CD4-positive, CD25-positive, alpha-beta regulatory T cell (primary cell): Measurements from ENCODE around the gene ZYG11A. TPM values are rescaled to one million over a fixed set of nuclear protein-coding genes. Genes with fewer than 3 reads are reported as not detected.
A peak's percentile ranks its signal among the peaks of the same experiment; 100 is the strongest.

ENCODE experiments used
- ATAC-seq, 2 donors: fragments of 150-1000 bp; cut with Tn5 transposase; one replicate each; pipeline ENCODE4 v1.10.0; 2021; ENCODE audit warnings: low read depth in 2 of 2, moderate number of reproducible peaks in 2 of 2, moderate library complexity in 1 of 2
- DNase-seq, 3 donors: peaks; one replicate each; pipeline versions ENCODE4 v3.0.0 to v3.0.0-alpha.2; 2012 to 2022; ENCODE audit warnings: mixed read lengths in 1 of 3
- H3K27ac ChIP-seq: one replicate; pipeline ENCODE4 v1.7.0; 2013; ENCODE audit warnings: mild to moderate bottlenecking, low read length; ENCODE audit not compliant: insufficient read depth, poor library complexity, severe bottlenecking
- H3K27me3 ChIP-seq: one replicate; pipeline ENCODE4 v1.7.0; 2013; ENCODE audit warnings: low read length; ENCODE audit not compliant: control insufficient read depth, insufficient read depth
- H3K36me3 ChIP-seq: one replicate; pipeline ENCODE4 v1.7.0; 2013; ENCODE audit warnings: mild to moderate bottlenecking, low read length, moderate library complexity; ENCODE audit not compliant: control insufficient read depth, insufficient read depth
- H3K4me1 ChIP-seq: 2 replicates; pipeline ENCODE4 v1.7.0; 2013; ENCODE audit warnings: mild to moderate bottlenecking, low read length; ENCODE audit not compliant: insufficient read depth, control insufficient read depth, poor library complexity, severe bottlenecking
- H3K4me3 ChIP-seq: one replicate; pipeline ENCODE4 v1.7.0; 2013; ENCODE audit warnings: low read depth, mild to moderate bottlenecking, low read length, moderate library complexity
- H3K9me3 ChIP-seq, 2 experiments: 1 replicate in 1 of 2; 2 replicates in 1 of 2; pipeline ENCODE4 v1.7.0; 2013; ENCODE audit warnings: low read length in 2 of 2, mild to moderate bottlenecking in 1 of 2, moderate library complexity in 1 of 2; ENCODE audit not compliant: control insufficient read depth in 2 of 2
- H3K27ac Mint-ChIP-seq, 3 donors: one replicate each; pipeline ENCODE4 v1.8.0; 2020 to 2022; ENCODE audit warnings: mild to moderate bottlenecking in 3 of 3, mixed read lengths in 3 of 3, moderate library complexity in 2 of 3
- H3K27me3 Mint-ChIP-seq: one replicate; pipeline ENCODE4 v1.8.0; 2022; ENCODE audit warnings: mild to moderate bottlenecking, mixed read lengths
- H3K36me3 Mint-ChIP-seq: one replicate; pipeline ENCODE4 v1.8.0; 2020; ENCODE audit warnings: mixed read lengths
- H3K4me1 Mint-ChIP-seq, 4 donors: one replicate each; pipeline ENCODE4 v1.8.0; 2020 to 2022; ENCODE audit warnings: mixed read lengths in 4 of 4, mild to moderate bottlenecking in 1 of 4
- H3K4me3 Mint-ChIP-seq, 4 donors: one replicate each; pipeline ENCODE4 v1.8.0; 2020 to 2022; ENCODE audit warnings: mild to moderate bottlenecking in 4 of 4, mixed read lengths in 4 of 4, moderate library complexity in 3 of 4
- H3K9me3 Mint-ChIP-seq, 7 donors: one replicate each; pipeline ENCODE4 v1.8.0; 2020 to 2022; ENCODE audit warnings: mixed read lengths in 7 of 7, mild to moderate bottlenecking in 3 of 7, moderate library complexity in 2 of 7
- polyA plus RNA-seq, 4 donors: library from polyadenylated mRNA; unstranded; fragments of 300-500 nt; fragmentation: Illumina TruSeq; gene quantifications; one replicate each; pipeline ENCODE4 v1.2.3, GENCODE V29; 2021
- total RNA-seq: library from RNA; stranded (reverse); gene quantifications from one replicate; pipeline ENCODE4 v1.2.3, GENCODE V29; 2022

The ZYG11A gene
- total and polyA plus RNA-seq, 5 donors from 2014 or later: 0.20 TPM; not detected in 4

DNA sequence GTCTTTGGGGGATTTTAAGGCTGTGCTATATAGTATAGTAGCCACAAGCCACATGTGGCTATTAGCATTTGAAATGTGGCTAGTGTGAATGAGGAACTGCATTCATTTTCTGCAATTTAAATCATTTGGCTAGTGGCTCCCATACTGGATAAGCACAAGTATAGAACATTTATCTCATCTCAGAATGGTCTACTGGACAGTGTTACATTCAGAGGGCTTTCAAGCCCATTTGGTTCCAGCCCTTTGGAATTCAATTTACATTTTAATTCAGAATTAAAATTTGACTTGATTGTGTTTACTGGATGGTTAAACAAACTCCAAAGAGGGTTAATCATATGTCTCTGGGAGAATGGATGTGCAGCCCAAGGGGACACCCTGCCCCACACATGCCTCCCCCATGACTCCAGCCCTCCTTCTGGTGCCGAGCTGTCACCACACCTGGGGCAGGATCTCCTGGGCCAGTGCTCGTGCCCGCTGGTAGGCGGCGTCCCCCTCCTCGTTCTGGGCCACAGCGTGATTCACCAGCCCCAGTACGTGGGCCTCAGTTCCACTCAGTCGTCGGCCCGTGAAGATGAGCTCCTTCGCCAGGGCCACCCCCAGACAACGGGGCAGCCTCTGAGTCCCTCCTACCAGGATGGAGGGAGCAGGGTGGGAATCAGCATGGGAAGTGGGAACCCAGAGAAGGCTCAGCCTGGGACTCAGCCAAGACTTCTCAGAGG lies 61.8 kb downstream of the ZYG11A start:
- no peak for DNase-seq
- Mint-ChIP-seq H3K4me1 (peaks cover 0 to 1% (median 0%) of the 10 kb centered on the region in 4 donors), H3K9me3 (no peaks in the 10 kb centered on the region), H3K27me3 (no peaks in the 10 kb centered on the region), H3K36me3 (peaks cover 3% of the 10 kb centered on the region), H3K4me3 (no peak overlapping the region), H3K27ac (no peak overlapping the region)
- no peaks in the 10 kb centered on the region for H3K4me1 ChIP-seq
- ATAC-seq: peak in 1 of 2 donors; percentile 11
- H3K27me3 ChIP-seq: no peaks in the 10 kb centered on the region
- no peak overlapping the region for H3K27ac ChIP-seq
- H3K36me3 ChIP-seq: peaks cover 2% of the 10 kb centered on the region
- no peaks in the 10 kb centered on the region for H3K9me3 ChIP-seq
- H3K4me3 ChIP-seq: no peak overlapping the region

GRCh38 chr1:52904927-52905698 lies 62.6 kb downstream of the ZYG11A start:
- H3K4me3 ChIP-seq: no peak overlapping the region
- peak; percentile 43 to 46 for ATAC-seq
- Mint-ChIP-seq H3K27me3 (no peaks in the 10 kb centered on the region), H3K4me3 (no peak overlapping the region), H3K4me1 (peaks cover 0 to 1% (median 0%) of the 10 kb centered on the region in 4 donors), H3K27ac (peak overlapping the region in 2 of 3 donors; percentile 53 to 69), H3K36me3 (peaks cover 7% of the 10 kb centered on the region), H3K9me3 (no peaks in the 10 kb centered on the region)
- H3K4me1 ChIP-seq: no peaks in the 10 kb centered on the region
- no peaks in the 10 kb centered on the region for H3K27me3 ChIP-seq
- peaks cover 2% of the 10 kb centered on the region for H3K36me3 ChIP-seq
- H3K27ac ChIP-seq: no peak overlapping the region
- peak in 1 of 3 donors; percentile 56 for DNase-seq
- H3K9me3 ChIP-seq: no peaks in the 10 kb centered on the region

GRCh38 chr1:52906135-52906603 lies 63.6 kb downstream of the ZYG11A start:
- H3K4me1 ChIP-seq: no peaks in the 10 kb centered on the region
- H3K4me3 ChIP-seq: no peak overlapping the region
- no peaks in the 10 kb centered on the region for H3K27me3 ChIP-seq
- H3K36me3 ChIP-seq: peaks cover 2% of the 10 kb centered on the region
- Mint-ChIP-seq H3K9me3 (no peaks in the 10 kb centered on the region), H3K36me3 (peaks cover 7% of the 10 kb centered on the region), H3K27ac (no peak overlapping the region), H3K27me3 (no peaks in the 10 kb centered on the region), H3K4me3 (no peak overlapping the region), H3K4me1 (peaks cover 0 to 1% (median 0%) of the 10 kb centered on the region in 4 donors)
- ATAC-seq (no peak), DNase-seq (no peak)
- no peaks in the 10 kb centered on the region for H3K9me3 ChIP-seq
- H3K27ac ChIP-seq: no peak overlapping the region

DNA sequence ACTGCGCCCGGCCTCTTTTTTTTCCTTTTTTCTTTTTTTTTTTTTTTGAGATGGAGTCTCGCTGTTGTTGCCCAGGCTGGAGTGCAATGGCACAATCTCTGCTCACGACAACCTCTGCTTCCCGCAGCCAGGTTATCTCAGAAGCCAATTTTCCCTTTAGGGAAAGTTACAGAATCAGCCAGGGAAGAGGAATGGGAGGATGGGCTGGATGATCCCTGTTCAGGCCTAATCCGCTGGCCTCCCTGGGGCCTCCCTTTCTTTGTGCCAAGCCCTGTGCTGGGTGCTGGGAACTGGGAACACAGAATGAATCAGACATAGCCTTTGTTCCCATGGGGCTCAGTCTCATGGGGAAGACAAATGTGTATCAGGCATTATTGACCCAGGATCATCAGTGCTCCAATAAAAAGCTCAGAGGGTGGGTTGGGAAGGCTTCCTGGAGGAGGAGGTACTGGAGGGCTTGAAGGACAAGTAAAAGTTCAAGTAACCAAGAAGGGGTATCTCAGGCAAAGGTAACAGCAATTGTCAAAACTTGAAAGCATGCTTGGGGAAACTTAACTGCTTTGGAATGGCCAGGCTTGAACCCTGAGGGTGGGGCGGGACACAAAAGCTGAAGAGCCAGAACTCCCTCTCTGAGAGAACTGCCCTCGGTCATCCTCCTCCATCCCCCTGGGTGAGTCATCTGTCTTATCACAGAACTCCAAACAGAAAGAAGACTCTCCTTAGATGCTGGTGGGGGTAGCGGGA lies 64.7 kb downstream of the ZYG11A start:
- Histone ChIP-seq H3K4me1 (no peaks in the 10 kb centered on the region), H3K4me3 (no peak overlapping the region), H3K9me3 (no peaks in the 10 kb centered on the region), H3K27ac (no peak overlapping the region), H3K36me3 (peaks cover 2% of the 10 kb centered on the region), H3K27me3 (no peaks in the 10 kb centered on the region)
- Mint-ChIP-seq H3K4me3 (no peak overlapping the region), H3K9me3 (no peaks in the 10 kb centered on the region), H3K27me3 (no peaks in the 10 kb centered on the region), H3K27ac (no peak overlapping the region), H3K36me3 (peaks cover 7% of the 10 kb centered on the region), H3K4me1 (no peaks in the 10 kb centered on the region)
- no peak for ATAC-seq
- no peak for DNase-seq

DNA sequence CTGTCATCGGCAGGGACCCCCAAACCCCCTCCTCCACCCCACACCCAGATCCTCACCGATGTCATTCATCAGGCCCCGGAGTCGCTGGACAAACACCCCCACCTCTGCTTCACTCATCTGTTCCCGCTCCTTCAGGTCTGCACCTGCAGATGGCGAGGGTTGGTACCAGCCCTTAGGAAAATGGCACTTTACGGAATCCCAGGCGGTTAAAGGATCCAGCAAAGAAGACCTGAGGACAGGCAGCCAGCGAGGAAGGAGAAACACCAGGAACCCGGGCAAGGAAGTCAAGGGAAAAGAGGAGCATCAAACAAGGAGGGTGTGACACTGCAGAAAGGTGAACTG lies 65.2 kb downstream of the ZYG11A start:
- no peaks in the 10 kb centered on the region for H3K27me3 Mint-ChIP-seq
- Histone ChIP-seq H3K27ac (no peak overlapping the region), H3K36me3 (peaks cover 2% of the 10 kb centered on the region), H3K27me3 (no peaks in the 10 kb centered on the region), H3K4me1 (no peaks in the 10 kb centered on the region), H3K9me3 (no peaks in the 10 kb centered on the region), H3K4me3 (no peak overlapping the region)
- no peaks in the 10 kb centered on the region for H3K9me3 Mint-ChIP-seq
- H3K27ac Mint-ChIP-seq: no peak overlapping the region
- peaks cover 7% of the 10 kb centered on the region for H3K36me3 Mint-ChIP-seq
- H3K4me1 Mint-ChIP-seq: no peaks in the 10 kb centered on the region
- no peak for DNase-seq
- H3K4me3 Mint-ChIP-seq: no peak overlapping the region
- ATAC-seq: no peak

- Histone ChIP-seq H3K9me3 (no peaks in the 10 kb centered on the region), H3K27ac (no peak overlapping the region), H3K27me3 (no peaks in the 10 kb centered on the region), H3K4me1 (no peaks in the 10 kb centered on the region), H3K36me3 (peaks cover 9% of the 10 kb centered on the region), H3K4me3 (no peak overlapping the region)
- no peak for ATAC-seq
- Mint-ChIP-seq H3K36me3 (peaks cover 7% of the 10 kb centered on the region), H3K4me3 (no peak overlapping the region), H3K9me3 (no peaks in the 10 kb centered on the region), H3K27ac (no peak overlapping the region), H3K4me1 (peaks cover 0 to 5% (median 1%) of the 10 kb centered on the region in 4 donors), H3K27me3 (no peaks in the 10 kb centered on the region)
- no peak for DNase-seq
Observed at GRCh38 chr1:52911541-52911940, 69.0 kb downstream of the ZYG11A start.

DNA sequence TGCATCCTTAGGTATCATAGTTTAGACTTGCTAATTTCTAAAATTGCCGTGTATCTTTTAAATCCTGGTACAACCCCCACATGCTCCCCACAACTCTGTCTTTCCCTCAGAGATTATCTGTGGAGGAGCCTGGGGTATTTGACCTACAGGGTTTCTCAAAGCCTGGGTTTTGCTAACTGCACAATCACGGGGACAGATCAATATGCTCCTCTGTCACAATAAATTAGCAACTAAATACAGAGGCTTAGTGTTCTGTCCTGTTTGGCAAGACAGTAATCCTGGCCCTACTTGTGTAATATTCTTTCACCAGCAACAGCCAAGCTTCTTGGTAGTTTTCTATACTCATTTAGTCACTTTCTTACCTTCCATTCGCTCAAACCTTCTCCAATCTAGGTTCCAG lies 70.5 kb downstream of the ZYG11A start:
- Mint-ChIP-seq H3K27ac (peak overlapping the region in 1 of 3 donors; percentile 34), H3K4me3 (no peak overlapping the region), H3K27me3 (no peaks in the 10 kb centered on the region), H3K9me3 (no peaks in the 10 kb centered on the region), H3K4me1 (peaks cover 0 to 8% (median 5%) of the 10 kb centered on the region in 4 donors), H3K36me3 (peaks cover 8% of the 10 kb centered on the region)
- Histone ChIP-seq H3K27me3 (no peaks in the 10 kb centered on the region), H3K27ac (no peak overlapping the region), H3K4me1 (no peaks in the 10 kb centered on the region), H3K9me3 (no peaks in the 10 kb centered on the region), H3K36me3 (peaks cover 7% of the 10 kb centered on the region), H3K4me3 (no peak overlapping the region)
- ATAC-seq: no peak
- DNase-seq: no peak
